Head of caudate nucleus (tissue), 42 donors: ENCODE measurements around the gene B4GALT2.

Source experiments
- DNase-seq, 42 donors: peaks; one replicate each; pipeline versions ENCODE4 v3.0.0 to v3.0.0-alpha.2; 2020 to 2021; ENCODE audit warnings: mixed read lengths in 7 of 42
- intact Hi-C: fragments of 100-400 bp; cut with DNase I; formaldehyde crosslinking; loops from one replicate; pipeline ENCODE4 v1.15.0; 2022

The B4GALT2 gene

DNA sequence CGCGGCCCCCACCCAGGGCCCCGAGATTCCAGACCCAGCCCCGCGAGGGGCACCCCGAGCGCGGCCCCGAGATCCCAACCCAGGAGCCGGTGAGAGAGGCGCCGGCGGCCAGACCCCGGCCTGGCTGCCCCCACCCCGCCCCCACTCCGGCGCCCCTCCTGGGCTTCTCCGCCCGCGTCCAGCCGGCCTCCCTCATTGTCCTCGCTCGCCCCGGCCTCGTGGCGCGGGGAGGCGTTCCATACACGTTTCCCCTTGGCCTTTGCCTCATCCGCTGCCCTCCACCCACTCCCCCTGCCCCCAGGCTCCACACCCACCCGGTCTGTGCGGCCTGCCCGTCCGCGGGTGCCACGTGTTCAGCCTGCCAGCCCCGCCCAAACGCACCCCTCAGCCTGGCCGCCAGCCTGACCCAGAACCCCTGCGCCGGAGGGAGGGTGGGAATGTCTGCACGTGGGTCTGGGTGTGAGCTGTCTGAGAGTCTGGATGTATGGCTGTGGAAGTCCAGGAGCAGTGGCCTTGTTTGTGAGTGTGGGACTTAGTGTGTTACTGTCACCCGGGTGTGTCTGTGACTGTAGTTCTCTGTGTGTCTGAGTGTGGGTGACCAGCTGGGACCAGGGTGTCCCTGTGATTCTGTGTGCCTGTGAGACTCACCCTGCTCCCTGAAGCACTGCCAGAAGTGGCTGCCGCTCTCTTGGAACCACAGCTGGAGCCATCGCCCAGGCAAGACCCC is 681 bp downstream of the B4GALT2 start:
- peak in 23 of 42 donors; percentile 18 to 69 (median 43) for DNase-seq
- intact Hi-C loops = no loop called here

DNA sequence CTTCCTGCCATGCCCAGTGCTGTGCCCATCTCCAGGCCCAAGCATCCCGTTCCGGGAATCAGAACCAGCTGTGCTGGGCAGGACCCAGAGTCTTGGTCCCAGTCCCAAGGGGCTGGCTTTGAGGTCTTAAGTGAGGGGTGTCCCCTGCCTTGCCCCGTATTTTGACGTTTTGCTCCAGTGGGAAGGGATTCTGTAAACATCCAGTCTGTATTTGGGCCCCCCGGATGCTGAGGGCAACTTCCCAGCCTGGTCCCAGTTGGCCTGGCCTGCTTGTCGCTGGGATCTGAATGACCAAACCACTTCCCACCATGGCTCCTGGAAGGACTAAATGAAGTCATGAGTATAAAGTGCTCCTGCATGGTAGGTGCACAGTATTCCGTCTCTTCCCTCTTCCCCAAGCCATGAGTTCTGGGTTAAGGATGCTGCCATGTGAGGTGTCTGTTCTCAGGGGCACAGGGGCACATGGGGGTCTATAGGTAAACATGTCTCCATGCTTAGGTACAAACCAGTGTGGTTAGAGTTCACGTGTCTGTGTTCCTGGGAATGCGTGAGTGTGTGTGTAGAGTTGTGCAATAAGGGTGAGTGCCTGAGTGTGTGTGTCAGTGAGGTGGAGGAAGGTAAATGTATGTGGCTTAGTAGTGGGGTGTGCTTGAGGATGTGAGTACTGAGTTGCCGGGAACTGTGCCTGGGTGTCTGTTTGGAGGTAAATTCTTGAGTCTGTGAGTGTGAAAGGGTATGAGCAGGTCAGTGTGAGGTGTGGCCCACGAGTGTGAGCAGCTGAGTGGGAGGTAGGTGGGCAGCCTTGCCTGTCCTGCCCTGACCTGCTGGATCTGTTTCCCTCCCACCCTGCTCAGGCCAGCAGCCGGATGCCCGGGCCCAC is 1.5 kb downstream of the B4GALT2 start:
- intact Hi-C loops = no loop called here
- DNase-seq = no peak

DNA sequence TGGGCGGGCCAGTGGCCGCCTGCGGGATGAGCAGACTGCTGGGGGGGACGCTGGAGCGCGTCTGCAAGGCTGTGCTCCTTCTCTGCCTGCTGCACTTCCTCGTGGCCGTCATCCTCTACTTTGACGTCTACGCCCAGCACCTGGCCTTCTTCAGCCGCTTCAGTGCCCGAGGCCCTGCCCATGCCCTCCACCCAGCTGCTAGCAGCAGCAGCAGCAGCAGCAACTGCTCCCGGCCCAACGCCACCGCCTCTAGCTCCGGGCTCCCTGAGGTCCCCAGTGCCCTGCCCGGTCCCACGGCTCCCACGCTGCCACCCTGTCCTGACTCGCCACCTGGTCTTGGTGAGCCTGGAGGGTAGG is 2.1 kb downstream of the B4GALT2 start:
- no peak for DNase-seq
- intact Hi-C loops = no loop called here

DNA sequence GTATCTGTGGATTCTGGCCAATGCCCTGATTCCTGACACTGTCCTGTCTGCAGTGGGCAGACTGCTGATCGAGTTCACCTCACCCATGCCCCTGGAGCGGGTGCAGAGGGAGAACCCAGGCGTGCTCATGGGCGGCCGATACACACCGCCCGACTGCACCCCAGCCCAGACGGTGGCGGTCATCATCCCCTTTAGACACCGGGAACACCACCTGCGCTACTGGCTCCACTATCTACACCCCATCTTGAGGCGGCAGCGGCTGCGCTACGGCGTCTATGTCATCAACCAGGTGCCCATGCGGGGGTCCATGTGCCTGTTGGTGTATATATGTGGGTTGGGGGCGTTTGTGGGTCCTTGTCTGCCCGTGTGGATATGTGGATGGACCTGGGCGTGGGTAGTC is 2.6 kb downstream of the B4GALT2 start:
- intact Hi-C loops = no loop called here
- DNase-seq = no peak

DNA sequence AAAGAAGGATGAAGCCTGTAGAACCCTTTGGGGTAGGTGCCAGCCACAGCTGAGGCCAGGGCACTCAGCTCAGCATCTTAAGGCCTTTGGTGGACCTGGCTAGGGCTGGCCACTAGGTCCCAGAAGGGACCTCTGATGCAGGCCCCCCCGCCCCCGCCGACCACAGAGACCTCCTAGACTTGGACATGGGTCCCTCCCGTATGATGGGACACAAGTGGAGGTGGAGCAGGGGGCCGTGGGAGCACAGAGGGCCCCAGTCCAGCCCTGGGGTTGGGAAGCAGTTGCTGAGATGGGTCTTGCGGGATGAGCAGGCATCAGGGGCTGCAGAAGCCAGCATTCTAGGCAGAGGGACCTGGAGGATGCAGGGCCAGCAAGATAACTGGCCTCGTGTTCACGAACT is 3.2 kb downstream of the B4GALT2 start:
- intact Hi-C loops = no loop called here

DNA sequence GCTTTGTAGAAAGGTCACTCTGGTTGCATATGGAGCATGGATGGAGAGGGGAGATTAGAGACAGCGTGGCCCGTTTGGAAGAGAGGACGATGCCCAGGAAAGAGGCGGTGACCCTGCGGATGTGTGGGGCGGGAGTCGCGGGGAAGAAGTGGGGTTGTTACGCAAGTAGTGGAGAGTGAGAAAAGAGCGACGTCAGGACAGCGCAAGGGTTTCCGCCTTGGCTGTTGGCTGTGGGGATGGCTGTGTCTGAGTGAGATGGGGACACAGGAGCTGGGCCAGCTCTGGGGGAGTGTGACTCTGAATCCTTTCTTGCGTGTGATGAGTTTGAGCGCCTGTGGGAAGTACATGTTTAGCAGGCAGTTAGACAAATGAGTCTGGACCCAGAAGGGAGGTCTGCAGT is 3.8 kb downstream of the B4GALT2 start:
- intact Hi-C loops = no loop called here
- no peak for DNase-seq

More for the DNA sequence above, 3.2 kb downstream of the B4GALT2 start:
- DNase-seq = no peak

DNA sequence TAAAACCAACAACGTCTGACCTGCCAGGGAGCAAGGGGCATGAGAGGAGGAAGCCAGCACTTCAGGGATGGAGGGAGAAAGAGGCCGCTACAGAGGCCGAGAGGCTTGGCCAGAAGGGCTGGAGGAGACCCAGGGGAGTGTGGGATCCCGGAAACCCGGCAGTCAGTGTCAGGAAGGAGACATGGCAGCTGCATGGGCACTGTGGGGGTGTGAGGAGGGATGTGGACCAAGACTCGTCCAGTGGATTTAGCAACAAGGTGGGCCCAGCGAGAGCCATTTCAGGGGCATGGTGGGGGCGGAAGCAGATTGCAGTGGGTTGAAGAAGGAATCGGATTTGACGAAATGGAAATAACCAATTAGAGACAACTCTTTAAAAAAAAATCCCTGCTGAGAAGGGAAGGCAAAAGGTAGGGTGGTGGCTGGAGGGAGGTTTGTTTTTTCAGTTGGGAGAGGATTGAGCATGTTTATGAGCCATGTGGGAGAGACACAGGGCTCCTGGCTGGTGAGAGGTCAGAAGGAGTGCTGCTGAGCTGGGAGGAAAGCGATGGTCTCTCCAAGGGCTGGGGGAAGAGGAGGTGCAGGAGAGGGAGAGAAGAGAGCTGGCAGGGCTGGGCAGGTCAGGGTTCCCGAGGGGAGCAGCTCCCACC is 4.4 kb downstream of the B4GALT2 start:
- no peak for DNase-seq
- intact Hi-C loops = no loop called here

DNA sequence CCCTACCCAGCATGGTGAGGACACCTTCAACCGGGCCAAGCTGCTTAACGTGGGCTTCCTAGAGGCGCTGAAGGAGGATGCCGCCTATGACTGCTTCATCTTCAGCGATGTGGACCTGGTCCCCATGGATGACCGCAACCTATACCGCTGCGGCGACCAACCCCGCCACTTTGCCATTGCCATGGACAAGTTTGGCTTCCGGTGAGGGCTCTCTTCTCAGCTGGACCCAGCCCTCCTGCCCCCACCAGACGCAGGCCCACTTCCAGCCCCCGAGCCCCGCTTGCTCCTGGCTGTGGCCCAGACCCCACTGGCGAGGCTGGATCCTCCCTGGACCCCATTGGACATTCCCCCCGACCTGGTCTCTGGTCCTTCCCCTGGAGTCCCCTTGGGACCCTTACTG is 5.8 kb downstream of the B4GALT2 start:
- intact Hi-C loops = no loop called here
- no peak for DNase-seq

DNA sequence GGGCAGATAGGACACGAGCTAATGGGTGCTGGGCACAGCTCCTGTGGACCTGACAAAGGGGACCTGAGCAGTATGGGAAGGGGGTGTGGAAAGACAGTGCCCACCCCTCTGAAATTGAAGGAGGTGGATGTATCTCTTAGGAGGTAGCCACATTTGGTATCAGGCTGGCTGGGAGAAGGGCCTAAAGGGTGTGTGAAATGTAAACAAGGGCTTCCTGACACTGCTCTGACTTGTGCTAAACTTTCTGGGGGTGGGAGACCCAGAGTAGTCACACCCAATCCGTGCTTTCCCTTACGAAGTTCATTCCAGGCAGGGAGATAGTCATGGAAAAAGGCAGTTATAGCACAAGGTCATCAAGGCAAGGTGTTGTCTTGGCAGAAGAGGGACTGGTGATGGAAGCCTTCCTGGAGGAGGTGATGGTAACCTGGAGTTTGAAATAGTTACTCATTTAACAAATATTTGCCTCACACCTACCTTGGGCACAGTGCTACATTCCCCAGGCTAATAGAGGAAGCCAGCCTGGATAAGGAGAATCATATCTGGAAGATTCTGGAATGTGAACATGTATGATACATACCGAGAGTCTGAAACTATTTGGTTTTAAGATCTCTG is 7.1 kb downstream of the B4GALT2 start:
- no peak for DNase-seq
- intact Hi-C loops = no loop called here

DNA sequence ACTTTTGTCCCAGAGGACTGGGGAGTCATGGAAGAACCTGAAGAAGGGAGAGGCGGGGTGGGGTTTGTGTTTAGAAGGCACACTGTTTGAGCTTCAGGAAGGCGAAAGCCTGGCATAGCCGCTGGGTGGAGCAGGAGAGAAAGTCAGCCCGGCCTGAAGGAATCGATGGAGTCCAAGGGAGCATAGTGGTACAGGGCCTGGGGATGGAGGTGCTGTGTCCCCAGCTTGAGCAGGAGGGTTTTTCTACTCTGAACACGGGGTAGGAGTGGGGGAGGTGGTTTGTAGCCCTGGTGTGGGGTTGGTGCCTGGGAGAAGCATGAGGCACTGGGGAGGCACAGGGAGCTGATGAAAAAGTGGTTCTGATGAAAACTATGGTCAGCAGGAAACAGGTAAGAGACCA is 7.7 kb downstream of the B4GALT2 start:
- intact Hi-C loops = no loop called here
- no peak for DNase-seq

DNA sequence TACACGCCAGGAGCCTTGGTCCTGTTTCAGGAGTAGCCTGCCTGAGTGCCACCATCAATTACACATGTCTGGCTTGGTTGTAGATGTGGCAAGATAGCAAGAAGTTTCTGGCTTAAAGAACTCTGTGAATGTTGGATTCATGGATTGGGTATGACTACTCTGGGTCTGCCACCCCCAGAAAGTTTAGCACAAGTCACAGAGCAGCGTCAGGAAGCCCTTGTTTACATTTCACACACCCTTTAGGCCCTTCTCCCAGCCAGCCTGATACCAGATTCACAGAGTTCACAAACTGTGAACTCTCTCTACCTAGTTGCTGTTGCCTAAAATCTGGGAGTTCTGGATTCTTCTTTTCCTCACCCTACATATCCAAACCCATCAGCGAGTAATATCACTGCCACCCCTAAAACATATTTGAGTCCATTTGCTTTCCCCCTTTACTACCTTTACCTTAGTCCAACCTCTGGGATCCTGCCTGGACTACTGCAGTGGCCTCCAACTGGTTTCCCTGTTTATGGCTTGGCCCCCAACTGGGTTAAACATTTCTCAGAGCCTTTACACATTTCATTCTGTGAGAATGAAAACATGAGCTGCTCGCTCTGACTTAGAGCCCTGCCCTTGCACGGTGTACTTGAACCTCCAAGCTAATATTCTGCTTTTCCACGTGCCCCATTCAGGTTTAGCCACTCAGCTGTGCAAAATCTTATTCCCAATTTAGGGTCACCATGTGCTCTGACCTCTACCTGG is 8.3 kb downstream of the B4GALT2 start:
- intact Hi-C loops = no loop called here
- no peak for DNase-seq

DNA sequence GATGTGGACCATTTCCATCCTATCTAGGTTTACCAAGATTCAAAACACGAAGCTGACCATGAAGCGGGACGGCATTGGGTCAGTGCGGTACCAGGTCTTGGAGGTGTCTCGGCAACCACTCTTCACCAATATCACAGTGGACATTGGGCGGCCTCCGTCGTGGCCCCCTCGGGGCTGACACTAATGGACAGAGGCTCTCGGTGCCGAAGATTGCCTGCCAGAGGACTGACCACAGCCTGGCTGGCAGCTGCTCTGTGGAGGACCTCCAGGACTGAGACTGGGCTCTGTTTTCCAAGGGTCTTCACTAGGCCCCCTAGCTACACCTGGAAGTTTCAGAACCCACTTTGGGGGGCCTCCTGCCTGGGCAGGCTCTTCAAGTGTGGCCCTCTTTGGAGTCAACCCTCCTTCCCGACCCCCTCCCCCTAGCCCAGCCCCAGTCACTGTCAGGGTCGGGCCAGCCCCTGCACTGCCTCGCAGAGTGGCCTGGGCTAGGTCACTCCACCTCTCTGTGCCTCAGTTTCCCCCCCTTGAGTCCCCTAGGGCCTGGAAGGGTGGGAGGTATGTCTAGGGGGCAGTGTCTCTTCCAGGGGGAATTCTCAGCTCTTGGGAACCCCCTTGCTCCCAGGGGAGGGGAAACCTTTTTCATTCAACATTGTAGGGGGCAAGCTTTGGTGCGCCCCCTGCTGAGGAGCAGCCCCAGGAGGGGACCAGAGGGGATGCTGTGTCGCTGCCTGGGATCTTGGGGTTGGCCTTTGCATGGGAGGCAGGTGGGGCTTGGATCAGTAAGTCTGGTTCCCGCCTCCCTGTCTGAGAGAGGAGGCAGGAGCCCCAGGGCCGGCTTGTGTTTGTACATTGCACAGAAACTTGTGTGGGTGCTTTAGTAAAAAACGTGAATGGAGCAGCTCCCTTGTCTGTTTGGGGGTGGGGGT is 11.5 kb downstream of the B4GALT2 start:
- intact Hi-C loops = no loop called here

DNA sequence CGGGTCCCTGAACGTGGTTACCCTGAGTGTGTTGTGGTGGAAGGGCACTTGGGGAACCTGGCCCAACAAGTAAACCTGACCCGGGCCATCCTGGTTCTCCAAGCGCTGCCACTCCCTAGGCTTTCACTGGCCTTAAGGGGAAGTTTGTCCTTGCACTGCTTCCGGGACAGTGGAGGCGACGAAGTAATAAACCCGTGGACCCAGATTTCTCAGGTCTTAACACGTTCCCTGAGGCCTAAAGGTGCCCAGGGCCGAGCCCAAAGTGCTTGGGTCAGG is 12.1 kb downstream of the B4GALT2 start:
- intact Hi-C loops = no loop called here
- DNase-seq = no peak

More for the DNA sequence above, 11.5 kb downstream of the B4GALT2 start:
- DNase-seq = no peak

DNA sequence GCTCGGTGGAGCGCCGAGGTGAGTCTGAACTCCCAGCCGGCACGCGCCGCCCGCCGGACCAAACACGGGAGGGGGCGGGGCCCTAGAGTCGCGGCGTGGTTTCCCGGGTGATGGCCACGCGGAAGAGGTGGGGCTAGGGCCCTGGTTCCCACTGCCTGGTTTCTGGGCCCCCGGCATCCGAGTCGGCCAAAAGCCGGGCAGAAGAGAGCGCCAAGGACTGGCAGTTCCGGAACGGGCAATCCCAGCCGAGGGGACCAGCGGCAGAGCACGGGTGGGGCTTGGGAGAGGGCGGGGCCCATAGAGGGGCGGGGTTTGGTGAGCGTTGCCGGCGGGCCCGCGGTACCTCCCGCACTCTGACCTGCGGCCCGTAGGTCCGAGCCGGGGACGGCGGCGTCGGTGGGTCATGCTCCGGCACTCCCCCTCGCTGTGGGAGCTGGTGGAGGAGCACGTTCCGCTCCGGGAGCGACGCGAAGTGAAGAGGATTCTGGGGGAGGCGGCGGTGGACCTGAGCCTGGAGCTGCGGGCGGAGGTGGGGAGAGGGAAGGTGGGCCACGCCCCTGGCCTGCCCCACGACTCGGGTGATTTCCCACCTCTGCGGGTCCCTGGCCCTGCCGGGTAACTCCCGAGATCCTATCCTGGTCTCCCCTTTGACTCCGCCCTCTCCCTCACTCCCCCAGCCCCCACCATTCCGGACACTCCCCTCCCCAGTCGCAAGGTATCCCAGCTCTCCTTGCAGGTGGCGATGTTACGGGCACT is 12.6 kb downstream of the B4GALT2 start, which contains the start of gene CCDC24:
Gene CCDC24 (plus strand): TSS at position 124 of the 756 bp plus-strand sequence. CDS start 280 bp downstream, at position 404.
- DNase-seq = peak; percentile 58 to 90 (median 81)
- intact Hi-C loops = no loop called here

DNA sequence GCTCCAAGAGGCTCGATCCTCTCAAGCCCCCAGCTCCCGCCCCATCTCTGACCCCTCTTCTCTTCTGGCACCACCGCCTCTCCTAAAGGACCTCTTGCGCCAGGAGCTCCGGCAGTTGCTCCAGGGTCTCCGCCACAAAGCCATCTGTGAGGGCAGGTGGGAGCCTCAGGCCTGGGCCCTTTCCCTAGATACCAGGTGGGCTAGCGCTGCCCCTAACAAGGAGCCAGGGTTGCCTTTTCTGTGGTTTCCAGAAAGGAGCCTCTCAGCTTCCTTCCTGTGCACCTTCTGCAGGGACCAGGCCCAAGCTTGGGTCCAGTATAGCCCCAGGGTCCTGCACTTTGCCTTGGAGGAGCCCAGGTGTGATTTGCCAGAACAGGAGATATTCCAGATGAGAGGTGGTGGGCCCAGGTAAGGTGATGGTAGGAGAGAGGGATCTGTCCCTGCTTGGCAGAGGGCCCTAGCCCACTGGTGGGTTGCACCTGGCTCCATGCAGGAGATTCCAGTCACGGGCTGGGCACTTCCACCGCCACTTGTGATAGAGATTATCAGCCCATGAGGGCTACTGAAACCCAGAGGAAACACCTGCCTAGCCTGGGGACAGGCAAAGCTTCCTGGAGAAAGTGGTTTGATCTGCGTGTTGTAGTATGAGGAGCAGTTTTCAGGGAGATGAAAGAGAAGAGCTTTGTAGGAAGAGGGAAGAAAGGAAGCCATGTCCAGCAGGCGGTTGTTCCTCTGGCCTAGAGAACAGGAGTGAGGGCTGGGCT is 13.4 kb downstream of the B4GALT2 start:
- intact Hi-C loops = no loop called here
- DNase-seq = no peak

DNA sequence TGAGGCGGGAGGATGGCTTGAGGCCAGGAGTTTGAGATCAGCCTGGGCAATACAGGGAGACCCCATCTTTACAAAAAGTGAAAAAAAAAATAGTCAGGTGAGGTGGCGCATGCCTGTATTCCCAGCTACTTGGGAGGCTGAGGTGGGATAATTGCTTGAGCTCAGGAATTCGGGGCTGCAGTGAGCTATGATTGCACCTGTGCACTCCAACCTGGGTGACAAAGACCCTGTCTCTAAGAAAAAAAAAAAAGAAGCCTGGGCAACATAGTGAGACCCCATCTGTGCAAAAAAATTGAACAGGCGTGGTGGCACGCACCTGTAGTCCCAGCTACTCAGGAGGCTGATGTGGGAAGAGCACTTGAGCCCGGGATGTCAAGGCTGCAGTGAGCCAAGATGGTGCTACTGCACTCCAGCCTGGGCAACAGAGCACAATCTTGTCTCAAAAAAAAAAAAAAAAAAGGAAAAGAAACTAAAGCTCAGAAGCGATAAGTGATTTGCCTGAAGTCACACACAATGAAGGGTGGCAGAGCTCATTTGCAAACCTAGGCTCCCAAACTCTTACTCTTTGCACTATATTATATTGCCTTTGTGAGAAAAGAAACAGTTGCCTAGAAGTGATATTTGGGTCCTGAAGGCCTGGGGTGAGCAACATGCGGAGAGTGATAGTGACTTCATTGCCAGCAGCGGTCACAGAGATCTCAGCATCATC is 14.3 kb downstream of the B4GALT2 start:
- intact Hi-C loops = no loop called here
- DNase-seq = no peak
